ENCODE measurements around the gene FAM13C.

The FAM13C gene

GRCh38 chr10:59212301-59212798, 150.0 kb downstream of the FAM13C start:
- DNase-seq (ENCODE audit: extremely low read depth, low read depth), result no peak
- TF ChIP-seq CTCF (IDR thresholded peaks at IDR 0.05; ENCODE audit: low read depth, low read length), result no peak

DNA sequence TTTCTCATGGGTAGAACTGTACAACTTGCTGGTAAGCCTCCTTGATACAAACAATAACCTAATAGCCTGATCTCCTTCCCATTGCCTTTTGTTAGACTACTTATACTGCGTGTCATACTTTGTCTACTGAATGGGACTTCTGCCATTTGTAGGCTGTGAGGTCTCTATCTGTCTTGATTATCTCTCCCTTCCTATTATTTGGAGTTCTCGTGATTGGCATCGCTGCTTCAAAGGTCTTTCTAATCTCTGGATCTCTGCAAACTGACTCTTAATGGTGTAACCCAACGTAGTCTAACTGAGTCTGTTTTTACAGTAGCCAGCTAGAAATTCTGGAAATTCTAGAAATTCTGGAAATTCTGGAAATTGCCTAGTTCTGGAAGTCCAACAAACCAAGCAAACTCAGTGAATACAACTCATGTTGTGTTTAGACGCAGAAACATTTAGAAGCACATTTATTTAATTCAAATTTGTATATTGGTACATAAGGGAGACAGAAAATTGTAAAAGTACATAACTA, 156.1 kb downstream of the FAM13C start:
- no peak for TF ChIP-seq CTCF (IDR thresholded peaks at IDR 0.05; ENCODE audit: low read depth, low read length)
- DNase-seq (ENCODE audit: extremely low read depth, low read depth), result no peak
